Measurements from ENCODE around the gene STARD13. TPM values are rescaled to one million over a fixed set of nuclear protein-coding genes. Genes with fewer than 3 reads are reported as not detected.

STARD13 gene
- polyA plus RNA-seq, 1 experiment = 21.2 TPM

DNA sequence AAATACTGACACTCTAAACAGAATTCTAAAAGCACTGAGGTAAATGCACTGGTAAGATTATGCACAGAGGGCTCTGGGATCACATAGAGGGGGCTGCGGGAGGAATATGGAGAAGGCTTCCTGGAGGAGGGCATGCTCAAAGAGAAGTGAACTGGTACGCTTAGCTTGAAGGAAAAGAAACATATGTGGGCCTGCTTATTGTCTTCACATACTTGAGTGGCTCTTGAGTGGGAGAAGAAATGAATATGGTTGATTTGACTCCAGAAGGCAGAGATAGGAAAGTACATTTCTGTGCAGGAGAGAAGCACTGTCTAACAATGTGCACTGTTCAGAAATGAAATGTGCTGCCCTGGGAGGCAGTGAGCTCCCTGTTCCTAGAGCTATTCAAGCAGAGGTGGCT is 178.2 kb downstream of the STARD13 start:
- H3K36me3 ChIP-seq (ENCODE audit: control insufficient read depth, insufficient read depth, low read length) = peaks cover 19% of the 10 kb centered on the region
- no peaks in the 10 kb centered on the region for H3K27me3 ChIP-seq (ENCODE audit: control insufficient read depth, insufficient read depth, low read length)
- TF ChIP-seq, protein P1, sequence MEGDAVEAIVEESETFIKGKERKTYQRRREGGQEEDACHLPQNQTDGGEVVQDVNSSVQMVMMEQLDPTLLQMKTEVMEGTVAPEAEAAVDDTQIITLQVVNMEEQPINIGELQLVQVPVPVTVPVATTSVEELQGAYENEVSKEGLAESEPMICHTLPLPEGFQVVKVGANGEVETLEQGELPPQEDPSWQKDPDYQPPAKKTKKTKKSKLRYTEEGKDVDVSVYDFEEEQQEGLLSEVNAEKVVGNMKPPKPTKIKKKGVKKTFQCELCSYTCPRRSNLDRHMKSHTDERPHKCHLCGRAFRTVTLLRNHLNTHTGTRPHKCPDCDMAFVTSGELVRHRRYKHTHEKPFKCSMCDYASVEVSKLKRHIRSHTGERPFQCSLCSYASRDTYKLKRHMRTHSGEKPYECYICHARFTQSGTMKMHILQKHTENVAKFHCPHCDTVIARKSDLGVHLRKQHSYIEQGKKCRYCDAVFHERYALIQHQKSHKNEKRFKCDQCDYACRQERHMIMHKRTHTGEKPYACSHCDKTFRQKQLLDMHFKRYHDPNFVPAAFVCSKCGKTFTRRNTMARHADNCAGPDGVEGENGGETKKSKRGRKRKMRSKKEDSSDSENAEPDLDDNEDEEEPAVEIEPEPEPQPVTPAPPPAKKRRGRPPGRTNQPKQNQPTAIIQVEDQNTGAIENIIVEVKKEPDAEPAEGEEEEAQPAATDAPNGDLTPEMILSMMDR (IDR thresholded peaks at IDR 0.05; ENCODE audit: insufficient read depth, low read depth, low read length) = no peak
- DNase-seq (ENCODE audit: low read depth) = no peak
- ChIA-PET CTCF (no interaction called here), POLR2A (no interaction called here)
- no peak overlapping the region for H3K4me3 ChIP-seq (ENCODE audit: low read depth, low read length)

DNA sequence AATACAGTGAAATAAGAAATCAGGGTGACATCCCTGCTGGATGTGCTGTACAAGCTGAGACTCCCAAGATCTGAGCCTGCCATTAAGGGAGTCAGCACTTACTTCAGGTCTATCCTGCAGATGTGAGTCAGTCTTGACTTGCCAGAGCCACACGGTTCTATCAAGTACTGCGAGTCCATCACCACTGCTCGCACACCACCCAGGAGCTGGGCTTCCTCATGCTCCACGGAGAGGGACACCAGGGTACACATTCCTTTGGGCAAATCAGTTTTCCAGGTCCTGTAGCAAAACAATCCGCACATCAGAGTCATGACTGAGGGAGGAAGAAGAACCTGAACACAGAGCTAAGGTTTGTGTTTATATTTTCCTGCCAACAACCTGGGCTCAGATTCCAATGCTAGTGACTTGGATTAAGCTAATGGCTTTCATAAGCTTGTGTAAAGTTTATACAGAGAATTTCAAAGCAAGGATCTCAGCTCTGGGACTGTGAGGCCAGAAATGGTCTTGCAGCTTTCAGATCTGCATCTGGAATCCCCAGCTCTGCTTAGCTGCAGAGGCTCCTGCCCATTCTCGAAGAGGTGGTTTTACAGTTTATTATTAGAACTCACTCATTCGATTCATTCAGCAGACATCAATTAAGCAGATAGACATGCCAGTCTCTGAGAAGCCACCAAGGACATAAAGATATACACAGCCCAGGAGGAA is 178.7 kb downstream of the STARD13 start:
- TF ChIP-seq, protein P1 (IDR thresholded peaks at IDR 0.05; ENCODE audit: insufficient read depth, low read depth, low read length) = no peak

DNA sequence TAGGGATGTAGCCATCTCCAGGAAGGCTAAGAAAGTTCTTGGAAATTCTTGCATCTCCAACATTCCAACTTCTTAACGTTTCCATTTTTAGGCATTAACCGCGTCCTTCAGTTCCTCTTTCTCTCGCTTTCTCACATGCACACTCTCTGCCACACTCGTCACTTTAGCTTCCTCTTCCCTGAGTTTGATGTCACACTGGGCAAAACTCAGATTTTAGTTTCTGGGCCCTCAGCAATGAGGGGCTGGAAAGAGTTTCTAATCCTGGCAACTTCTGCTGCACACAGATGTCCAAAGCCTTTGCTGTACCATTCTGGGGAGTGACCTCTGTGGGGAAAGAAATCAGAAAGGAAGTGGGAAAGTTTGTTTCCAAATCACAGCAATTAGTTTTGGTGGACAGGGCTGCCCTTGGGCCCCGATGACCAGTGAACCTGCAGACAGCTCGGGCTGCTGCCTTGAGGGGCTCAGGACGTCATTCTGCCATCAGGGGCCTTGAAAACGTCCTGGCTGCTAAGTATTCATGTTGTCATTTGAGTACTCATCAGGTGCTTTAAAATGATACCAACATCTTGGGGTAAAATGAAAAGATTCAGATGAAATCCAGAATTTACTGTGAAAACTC is 180.1 kb downstream of the STARD13 start:
- Histone ChIP-seq H3K4me3 (ENCODE audit: low read depth, low read length) (no peak overlapping the region), H3K36me3 (ENCODE audit: control insufficient read depth, insufficient read depth, low read length) (peaks cover 19% of the 10 kb centered on the region), H3K27me3 (ENCODE audit: control insufficient read depth, insufficient read depth, low read length) (no peaks in the 10 kb centered on the region)
- POLR2A ChIA-PET = no interaction called here
- no peak for DNase-seq (ENCODE audit: low read depth)
- TF ChIP-seq, protein P1 (IDR thresholded peaks at IDR 0.05; ENCODE audit: insufficient read depth, low read depth, low read length) = no peak
- CTCF ChIA-PET = interaction anchor here (0.7 kb wide), 1 partner anchor 205 kb away, joined by 3 read pairs; no protein-coding TSS in a partner anchor

More for the DNA sequence above, 178.7 kb downstream of the STARD13 start:
- Histone ChIP-seq H3K4me3 (ENCODE audit: low read depth, low read length) (no peak overlapping the region), H3K27me3 (ENCODE audit: control insufficient read depth, insufficient read depth, low read length) (no peaks in the 10 kb centered on the region), H3K36me3 (ENCODE audit: control insufficient read depth, insufficient read depth, low read length) (peaks cover 19% of the 10 kb centered on the region)
- POLR2A ChIA-PET = no interaction called here
- CTCF ChIA-PET = no interaction called here
- no peak for DNase-seq (ENCODE audit: low read depth)

DNA sequence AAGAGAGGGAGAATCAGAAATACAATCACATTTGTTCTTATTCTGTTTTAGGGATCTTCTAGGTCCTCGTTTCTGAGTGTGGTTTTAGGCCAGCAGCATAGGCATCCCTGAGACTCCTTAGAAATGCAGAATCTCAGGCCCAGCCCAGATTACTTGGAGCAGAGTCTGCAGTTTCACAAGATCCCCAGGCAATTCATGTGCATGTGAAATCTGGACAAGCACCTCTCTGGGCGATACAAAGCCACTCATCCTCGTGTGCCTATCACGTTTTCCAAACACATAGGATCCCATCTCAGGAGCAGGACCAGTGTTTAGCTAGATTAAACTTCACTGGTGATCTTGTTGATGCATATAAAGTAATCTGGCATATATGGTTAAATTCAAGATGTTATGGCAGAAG is 182.1 kb downstream of the STARD13 start:
- TF ChIP-seq, protein P1 (IDR thresholded peaks at IDR 0.05; ENCODE audit: insufficient read depth, low read depth, low read length) = no peak
- CTCF ChIA-PET = interaction anchor here (1.0 kb wide), 1 partner anchor 24 kb away, joined by 3 read pairs; no protein-coding TSS in a partner anchor
- no peaks in the 10 kb centered on the region for H3K27me3 ChIP-seq (ENCODE audit: control insufficient read depth, insufficient read depth, low read length)
- no peak overlapping the region for H3K4me3 ChIP-seq (ENCODE audit: low read depth, low read length)
- no peak for DNase-seq (ENCODE audit: low read depth)
- POLR2A ChIA-PET = no interaction called here
- peaks cover 14% of the 10 kb centered on the region for H3K36me3 ChIP-seq (ENCODE audit: control insufficient read depth, insufficient read depth, low read length)

DNA sequence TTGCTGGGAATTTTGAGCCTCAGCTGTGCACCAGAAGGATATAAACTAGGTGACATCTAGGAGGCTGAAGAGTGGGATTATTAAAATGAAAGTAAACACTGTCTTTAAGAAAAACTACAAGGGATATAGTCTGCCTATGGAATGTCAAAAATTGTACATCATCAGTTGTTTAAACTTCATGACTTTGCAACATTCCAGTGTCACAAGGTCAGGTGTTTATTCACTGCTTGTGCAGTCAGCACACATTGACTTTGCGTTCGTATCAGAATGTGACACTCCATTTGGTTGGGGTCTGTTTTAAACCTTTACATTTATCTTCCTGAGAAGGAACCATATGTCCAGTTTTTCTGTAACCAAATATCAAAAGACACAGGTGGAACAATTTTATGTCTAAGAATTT is 183.7 kb downstream of the STARD13 start:
- no peak overlapping the region for H3K4me3 ChIP-seq (ENCODE audit: low read depth, low read length)
- DNase-seq (ENCODE audit: low read depth) = no peak
- ChIA-PET POLR2A (no interaction called here), CTCF (no interaction called here)
- TF ChIP-seq, protein P1 (IDR thresholded peaks at IDR 0.05; ENCODE audit: insufficient read depth, low read depth, low read length) = no peak
- H3K36me3 ChIP-seq (ENCODE audit: control insufficient read depth, insufficient read depth, low read length) = peaks cover 12% of the 10 kb centered on the region
- H3K27me3 ChIP-seq (ENCODE audit: control insufficient read depth, insufficient read depth, low read length) = no peaks in the 10 kb centered on the region

Measured in BJ (cell line).